HFFc6 (cell line): ENCODE results near the gene ATP6V1C2. TPM values are rescaled to one million over a fixed set of nuclear protein-coding genes. Genes with fewer than 3 reads are reported as not detected.

Experiments used
- DNase-seq: peaks from one replicate; pipeline ENCODE4 v3.0.0-alpha.2; 2018
- H3K27ac Mint-ChIP-seq: 2 replicates; pipeline ENCODE4 v1.8.0; 2020; ENCODE audit warnings: mild to moderate bottlenecking, mixed read lengths
- H3K27me3 Mint-ChIP-seq: 2 replicates; pipeline ENCODE4 v1.8.0; 2021; ENCODE audit warnings: mild to moderate bottlenecking, moderate library complexity, mixed read lengths; ENCODE audit not compliant: insufficient read depth
- H3K36me3 Mint-ChIP-seq: 2 replicates; pipeline ENCODE4 v1.8.0; 2021; ENCODE audit warnings: low read depth, mixed read lengths
- H3K4me1 Mint-ChIP-seq: 2 replicates; pipeline ENCODE4 v1.8.0; 2020; ENCODE audit warnings: low read depth, mixed read lengths
- H3K4me3 Mint-ChIP-seq: 2 replicates; pipeline ENCODE4 v1.8.0; 2020; ENCODE audit warnings: mild to moderate bottlenecking, moderate library complexity, mixed read lengths
- H3K9me3 Mint-ChIP-seq: 2 replicates; pipeline ENCODE4 v1.8.0; 2020; ENCODE audit warnings: mild to moderate bottlenecking, mixed read lengths
- total RNA-seq, 6 experiments: library from RNA; stranded (reverse); fragmentation: NEBNext Ultra II Directional; extraction: Animal tissue kit (Norgen Biotek cat#: 25700); gene quantifications; 2 replicates in 1 of 6; 3 replicates in 5 of 6; pipeline ENCODE4 v1.2.3, GENCODE V29; 2021
- TF ChIP-seq, protein P1 (sequence below): fragments of 200-600 bp; sonication (generic); IDR thresholded peaks from 2 replicates; pipeline ENCODE4 v1.5.0; 2021; ENCODE audit warnings: antibody characterized with exemption, mild to moderate bottlenecking

Gene ATP6V1C2
- total RNA-seq, 6 experiments from 2014 or later, result not detected

DNA sequence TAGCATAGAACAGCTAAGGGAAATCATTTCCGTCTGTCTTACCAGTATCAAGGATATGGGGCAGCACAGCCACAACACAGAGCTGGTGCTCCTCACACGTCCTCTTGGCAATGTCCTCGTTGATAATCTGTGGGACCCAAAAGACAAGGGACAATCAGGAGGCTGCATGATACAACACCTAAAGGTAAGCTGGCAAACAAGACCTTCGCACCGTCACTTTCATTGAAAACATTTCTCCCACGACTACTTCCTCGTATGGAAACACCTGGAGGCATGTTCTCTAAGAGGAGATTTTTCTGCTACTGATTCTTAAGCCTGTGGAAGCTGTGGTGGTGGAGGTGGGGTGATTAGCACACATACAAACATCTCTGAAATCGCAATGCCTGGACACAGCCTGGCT, 67.4 kb downstream of the ATP6V1C2 start:
- Mint-ChIP-seq H3K27ac (no peak overlapping the region), H3K4me3 (no peak overlapping the region), H3K4me1 (peaks cover 5% of the 10 kb centered on the region), H3K9me3 (no peaks in the 10 kb centered on the region), H3K36me3 (peaks cover 45% of the 10 kb centered on the region), H3K27me3 (peaks cover 2% of the 10 kb centered on the region; the same call in 1 of the 2 replicates)
- no peak for DNase-seq
- TF ChIP-seq, protein P1, sequence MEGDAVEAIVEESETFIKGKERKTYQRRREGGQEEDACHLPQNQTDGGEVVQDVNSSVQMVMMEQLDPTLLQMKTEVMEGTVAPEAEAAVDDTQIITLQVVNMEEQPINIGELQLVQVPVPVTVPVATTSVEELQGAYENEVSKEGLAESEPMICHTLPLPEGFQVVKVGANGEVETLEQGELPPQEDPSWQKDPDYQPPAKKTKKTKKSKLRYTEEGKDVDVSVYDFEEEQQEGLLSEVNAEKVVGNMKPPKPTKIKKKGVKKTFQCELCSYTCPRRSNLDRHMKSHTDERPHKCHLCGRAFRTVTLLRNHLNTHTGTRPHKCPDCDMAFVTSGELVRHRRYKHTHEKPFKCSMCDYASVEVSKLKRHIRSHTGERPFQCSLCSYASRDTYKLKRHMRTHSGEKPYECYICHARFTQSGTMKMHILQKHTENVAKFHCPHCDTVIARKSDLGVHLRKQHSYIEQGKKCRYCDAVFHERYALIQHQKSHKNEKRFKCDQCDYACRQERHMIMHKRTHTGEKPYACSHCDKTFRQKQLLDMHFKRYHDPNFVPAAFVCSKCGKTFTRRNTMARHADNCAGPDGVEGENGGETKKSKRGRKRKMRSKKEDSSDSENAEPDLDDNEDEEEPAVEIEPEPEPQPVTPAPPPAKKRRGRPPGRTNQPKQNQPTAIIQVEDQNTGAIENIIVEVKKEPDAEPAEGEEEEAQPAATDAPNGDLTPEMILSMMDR, result no peak

DNA sequence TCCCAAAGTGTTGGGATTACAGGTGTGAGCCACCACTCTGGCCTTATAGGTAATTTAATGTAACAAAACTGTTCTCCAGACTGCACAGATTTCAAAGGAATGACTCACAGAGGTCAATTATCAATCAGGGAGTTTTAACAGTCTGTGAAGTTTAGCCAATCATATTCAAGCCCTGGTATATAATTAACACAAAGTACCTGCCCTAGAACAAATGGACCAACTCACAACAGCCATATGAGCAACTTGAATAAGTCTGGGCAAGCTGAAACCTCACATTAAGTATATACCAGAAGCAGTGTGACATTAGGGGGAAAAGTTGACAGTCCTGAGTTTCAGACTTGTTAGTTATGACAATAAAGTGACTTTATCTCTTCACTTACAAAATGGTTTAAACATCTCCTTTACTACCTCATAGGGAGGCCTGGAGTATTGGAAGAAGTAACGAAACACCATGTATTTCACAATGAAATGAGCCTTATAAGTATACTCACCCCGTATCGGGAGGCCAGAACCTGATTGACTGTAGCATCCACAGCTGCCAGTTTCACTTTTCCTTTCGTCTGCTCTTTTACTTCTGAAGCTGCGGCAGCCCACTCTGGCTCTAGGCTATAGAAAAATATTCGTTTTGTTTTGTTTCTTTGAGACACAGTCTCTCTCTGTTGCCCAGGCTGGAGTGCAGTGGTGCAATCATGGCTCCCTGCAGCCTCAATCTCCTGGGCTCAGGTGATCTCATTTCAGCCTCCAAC, 69.0 kb downstream of the ATP6V1C2 start:
- H3K36me3 Mint-ChIP-seq, result peaks cover 34% of the 10 kb centered on the region
- no peak overlapping the region for H3K4me3 Mint-ChIP-seq
- H3K4me1 Mint-ChIP-seq, result no peaks in the 10 kb centered on the region; the same call in 1 of the 2 replicates
- DNase-seq, result no peak
- no peaks in the 10 kb centered on the region for H3K9me3 Mint-ChIP-seq
- TF ChIP-seq, protein P1, result no peak
- H3K27me3 Mint-ChIP-seq, result peaks cover 2% of the 10 kb centered on the region; the same call in 1 of the 2 replicates
- no peak overlapping the region for H3K27ac Mint-ChIP-seq

DNA sequence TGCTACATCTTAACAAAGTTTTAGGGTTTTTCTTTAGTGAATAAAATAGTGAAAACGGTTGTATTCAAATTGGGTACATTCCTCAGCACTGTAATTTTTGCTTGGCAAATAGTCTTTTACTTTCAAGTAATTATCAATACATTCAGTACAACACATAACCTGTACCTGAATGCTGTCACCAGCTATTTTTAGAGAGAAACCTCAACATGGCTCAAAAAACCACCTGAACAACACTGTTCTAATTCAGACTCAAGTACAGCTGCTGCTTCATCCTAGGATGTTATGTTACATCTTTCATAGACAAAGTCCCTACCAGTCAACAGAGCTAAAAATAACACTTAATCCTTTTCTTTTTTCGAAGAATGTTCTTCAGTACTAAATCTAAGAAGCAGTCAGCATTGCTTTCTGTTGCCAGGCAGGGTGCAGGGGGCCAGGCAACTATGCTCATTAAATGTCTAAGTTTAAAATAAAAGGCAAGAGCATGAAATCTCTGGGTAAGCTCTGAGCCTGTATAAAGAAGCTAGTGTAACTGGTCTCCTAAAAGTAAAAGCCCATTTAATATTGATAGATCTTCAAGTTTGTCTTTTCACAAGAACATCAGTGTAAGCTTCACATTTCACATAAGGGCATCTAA, 70.7 kb downstream of the ATP6V1C2 start:
- no peak overlapping the region for H3K27ac Mint-ChIP-seq
- H3K4me1 Mint-ChIP-seq, result no peaks in the 10 kb centered on the region
- H3K9me3 Mint-ChIP-seq, result no peaks in the 10 kb centered on the region
- no peaks in the 10 kb centered on the region for H3K27me3 Mint-ChIP-seq
- TF ChIP-seq, protein P1, result no peak
- peaks cover 33% of the 10 kb centered on the region for H3K36me3 Mint-ChIP-seq
- DNase-seq, result no peak
- H3K4me3 Mint-ChIP-seq, result no peak overlapping the region

DNA sequence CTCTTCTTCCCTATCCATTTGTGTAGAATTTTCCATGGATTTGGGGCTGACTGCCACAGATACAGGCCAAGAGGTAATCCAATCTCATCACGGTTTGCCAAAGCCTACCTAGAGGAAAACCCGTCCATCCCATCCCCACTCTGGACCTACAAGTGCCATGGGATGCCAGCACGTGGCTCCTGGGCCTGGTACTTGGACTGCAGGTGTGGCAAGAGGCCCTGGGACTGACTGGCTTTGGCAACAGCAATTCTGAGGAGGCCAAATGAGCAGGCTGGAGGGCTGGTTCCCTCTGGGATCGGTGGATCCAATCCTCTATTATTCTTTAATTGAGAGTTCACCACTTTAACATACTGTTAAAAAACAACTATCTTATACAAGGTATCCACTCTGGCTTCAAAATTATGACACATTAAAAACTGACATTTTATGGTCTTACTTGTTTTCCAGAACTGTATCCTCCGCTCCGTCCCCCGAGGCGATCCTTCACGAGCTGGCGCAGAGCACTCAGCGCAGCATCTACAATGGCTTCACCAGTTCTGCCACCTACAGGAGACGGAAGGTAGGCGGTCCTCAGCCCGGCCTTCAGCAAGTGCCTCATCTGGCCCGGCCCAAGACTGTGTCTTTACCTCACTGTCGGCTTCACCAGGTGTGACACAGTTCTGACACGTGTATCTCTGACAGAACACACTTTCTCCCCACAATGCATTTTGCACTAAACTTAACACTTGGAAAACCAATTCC, 71.4 kb downstream of the ATP6V1C2 start:
- Mint-ChIP-seq H3K27me3 (no peaks in the 10 kb centered on the region), H3K36me3 (peaks cover 26% of the 10 kb centered on the region), H3K4me1 (no peaks in the 10 kb centered on the region), H3K4me3 (no peak overlapping the region), H3K27ac (no peak overlapping the region), H3K9me3 (no peaks in the 10 kb centered on the region)
- no peak for DNase-seq
- TF ChIP-seq, protein P1, result peak; percentile 34

DNA sequence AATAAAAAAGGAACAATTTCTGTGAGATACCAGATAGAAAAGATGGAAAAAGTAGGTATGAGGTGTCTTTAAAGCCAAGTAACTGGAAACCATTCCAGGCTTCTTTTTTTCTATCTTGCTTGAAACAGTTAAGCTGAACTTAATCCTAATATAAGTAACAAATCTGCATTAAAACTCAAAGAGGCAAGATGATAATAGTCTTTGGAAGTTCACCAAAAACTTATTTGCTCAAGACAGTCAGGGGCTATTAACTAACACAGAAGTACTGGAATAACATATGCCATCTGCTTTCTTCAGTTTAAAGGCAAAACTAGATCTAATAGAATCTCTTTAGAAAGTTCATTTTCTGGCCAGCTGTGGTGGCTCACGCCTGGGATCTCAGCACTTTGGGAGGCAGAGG, 72.4 kb downstream of the ATP6V1C2 start:
- H3K36me3 Mint-ChIP-seq, result peaks cover 21% of the 10 kb centered on the region
- no peak for DNase-seq
- no peaks in the 10 kb centered on the region for H3K9me3 Mint-ChIP-seq
- TF ChIP-seq, protein P1, result no peak
- peaks cover 3% of the 10 kb centered on the region for H3K4me1 Mint-ChIP-seq
- no peak overlapping the region for H3K4me3 Mint-ChIP-seq
- H3K27me3 Mint-ChIP-seq, result no peaks in the 10 kb centered on the region
- no peak overlapping the region for H3K27ac Mint-ChIP-seq
